ENCODE results near the gene SPACA7. TPM values are rescaled to one million over a fixed set of nuclear protein-coding genes. Genes with fewer than 3 reads are reported as not detected.

Gene SPACA7
- total RNA-seq, 1 donor from 2014 or later, result not detected

DNA sequence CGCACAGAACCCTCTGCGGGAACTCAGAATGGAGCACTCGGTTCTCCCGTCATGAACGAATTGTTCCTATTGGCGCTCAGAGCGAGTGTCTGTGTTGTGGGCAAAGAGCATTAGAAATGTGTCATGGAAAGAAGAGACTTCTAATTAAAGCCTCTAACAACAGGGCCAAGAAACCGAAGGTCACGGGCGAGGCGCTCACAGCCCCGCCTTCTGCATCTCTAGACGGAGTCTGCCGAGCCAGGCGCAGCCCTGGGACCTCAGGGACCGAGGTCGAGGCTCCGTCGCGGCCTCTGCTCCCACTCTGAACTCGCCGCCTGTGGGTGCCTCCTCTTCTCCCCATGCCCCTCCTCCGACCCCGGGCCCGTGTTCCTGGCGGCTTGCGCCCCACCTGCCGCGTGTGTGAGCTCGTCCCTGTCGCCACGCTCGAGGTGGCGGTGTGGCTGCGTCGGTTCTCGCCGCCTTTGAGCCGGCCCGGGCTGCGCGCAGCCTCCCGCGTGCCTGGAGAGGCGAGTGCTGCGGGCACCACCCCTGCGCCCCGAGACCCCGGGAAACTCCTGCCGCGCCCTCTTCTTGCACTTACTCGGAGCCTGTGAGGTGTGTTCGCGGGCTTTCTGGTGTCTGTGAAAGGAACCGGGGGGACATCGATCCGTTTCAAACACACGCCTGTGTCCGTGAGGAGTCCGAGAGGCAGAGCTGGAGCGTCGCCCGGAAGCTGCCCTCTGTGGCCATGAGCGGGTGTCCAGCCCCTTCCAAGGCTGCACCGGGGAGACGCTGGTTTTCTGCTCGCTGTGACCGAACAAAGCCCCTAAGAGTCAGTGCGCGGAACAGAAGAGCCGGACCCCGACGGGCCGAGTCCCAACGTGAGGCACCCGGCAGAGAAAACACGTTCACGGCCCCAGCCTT lies 45.4 kb upstream of the SPACA7 start:
- Mint-ChIP-seq H3K9me3 (ENCODE audit: unreplicated experiment) (peaks cover 3% of the 10 kb centered on the region), H3K36me3 (ENCODE audit: unreplicated experiment) (no peaks in the 10 kb centered on the region), H3K27ac (ENCODE audit: unreplicated experiment) (no peak overlapping the region), H3K4me3 (ENCODE audit: unreplicated experiment) (no peak overlapping the region), H3K27me3 (ENCODE audit: unreplicated experiment) (no peaks in the 10 kb centered on the region), H3K4me1 (ENCODE audit: unreplicated experiment) (no peaks in the 10 kb centered on the region)
- TF ChIP-seq, protein P1, sequence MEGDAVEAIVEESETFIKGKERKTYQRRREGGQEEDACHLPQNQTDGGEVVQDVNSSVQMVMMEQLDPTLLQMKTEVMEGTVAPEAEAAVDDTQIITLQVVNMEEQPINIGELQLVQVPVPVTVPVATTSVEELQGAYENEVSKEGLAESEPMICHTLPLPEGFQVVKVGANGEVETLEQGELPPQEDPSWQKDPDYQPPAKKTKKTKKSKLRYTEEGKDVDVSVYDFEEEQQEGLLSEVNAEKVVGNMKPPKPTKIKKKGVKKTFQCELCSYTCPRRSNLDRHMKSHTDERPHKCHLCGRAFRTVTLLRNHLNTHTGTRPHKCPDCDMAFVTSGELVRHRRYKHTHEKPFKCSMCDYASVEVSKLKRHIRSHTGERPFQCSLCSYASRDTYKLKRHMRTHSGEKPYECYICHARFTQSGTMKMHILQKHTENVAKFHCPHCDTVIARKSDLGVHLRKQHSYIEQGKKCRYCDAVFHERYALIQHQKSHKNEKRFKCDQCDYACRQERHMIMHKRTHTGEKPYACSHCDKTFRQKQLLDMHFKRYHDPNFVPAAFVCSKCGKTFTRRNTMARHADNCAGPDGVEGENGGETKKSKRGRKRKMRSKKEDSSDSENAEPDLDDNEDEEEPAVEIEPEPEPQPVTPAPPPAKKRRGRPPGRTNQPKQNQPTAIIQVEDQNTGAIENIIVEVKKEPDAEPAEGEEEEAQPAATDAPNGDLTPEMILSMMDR (IDR thresholded peaks at IDR 0.05), result no peak
- no peak for DNase-seq (ENCODE audit: extremely low spot score, unreplicated experiment)

- Mint-ChIP-seq H3K36me3 (ENCODE audit: unreplicated experiment) (no peaks in the 10 kb centered on the region), H3K4me1 (ENCODE audit: unreplicated experiment) (no peaks in the 10 kb centered on the region), H3K27me3 (ENCODE audit: unreplicated experiment) (no peaks in the 10 kb centered on the region), H3K9me3 (ENCODE audit: unreplicated experiment) (peaks cover 5% of the 10 kb centered on the region), H3K4me3 (ENCODE audit: unreplicated experiment) (no peak overlapping the region), H3K27ac (ENCODE audit: unreplicated experiment) (no peak overlapping the region)
- DNase-seq (ENCODE audit: extremely low spot score, unreplicated experiment), result no peak
- TF ChIP-seq, protein P1 (IDR thresholded peaks at IDR 0.05), result no peak
Observed at GRCh38 chr13:112331675-112332074, 44.5 kb upstream of the SPACA7 start.

DNA sequence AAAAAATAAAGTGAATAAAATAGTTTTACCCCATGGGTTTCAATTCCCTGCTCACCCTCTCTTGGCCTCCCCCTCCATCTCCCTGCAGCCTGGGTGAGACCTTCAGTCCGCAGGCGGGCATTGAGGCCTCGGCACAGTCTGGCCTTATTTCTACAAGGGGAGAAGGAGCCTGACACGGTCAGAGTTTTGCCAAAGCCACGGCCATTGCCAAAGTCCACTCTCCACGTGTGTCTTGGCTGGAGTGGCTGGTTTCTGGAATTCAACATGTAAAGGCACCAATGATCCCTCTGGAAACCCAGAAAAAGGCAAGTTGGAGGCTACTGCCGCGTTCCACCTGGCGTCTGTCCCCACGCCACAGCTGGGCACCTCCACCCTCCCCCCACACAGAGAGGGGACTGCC lies 43.4 kb upstream of the SPACA7 start:
- H3K9me3 Mint-ChIP-seq (ENCODE audit: unreplicated experiment), result peaks cover 15% of the 10 kb centered on the region
- no peak overlapping the region for H3K4me3 Mint-ChIP-seq (ENCODE audit: unreplicated experiment)
- H3K27me3 Mint-ChIP-seq (ENCODE audit: unreplicated experiment), result no peaks in the 10 kb centered on the region

DNA sequence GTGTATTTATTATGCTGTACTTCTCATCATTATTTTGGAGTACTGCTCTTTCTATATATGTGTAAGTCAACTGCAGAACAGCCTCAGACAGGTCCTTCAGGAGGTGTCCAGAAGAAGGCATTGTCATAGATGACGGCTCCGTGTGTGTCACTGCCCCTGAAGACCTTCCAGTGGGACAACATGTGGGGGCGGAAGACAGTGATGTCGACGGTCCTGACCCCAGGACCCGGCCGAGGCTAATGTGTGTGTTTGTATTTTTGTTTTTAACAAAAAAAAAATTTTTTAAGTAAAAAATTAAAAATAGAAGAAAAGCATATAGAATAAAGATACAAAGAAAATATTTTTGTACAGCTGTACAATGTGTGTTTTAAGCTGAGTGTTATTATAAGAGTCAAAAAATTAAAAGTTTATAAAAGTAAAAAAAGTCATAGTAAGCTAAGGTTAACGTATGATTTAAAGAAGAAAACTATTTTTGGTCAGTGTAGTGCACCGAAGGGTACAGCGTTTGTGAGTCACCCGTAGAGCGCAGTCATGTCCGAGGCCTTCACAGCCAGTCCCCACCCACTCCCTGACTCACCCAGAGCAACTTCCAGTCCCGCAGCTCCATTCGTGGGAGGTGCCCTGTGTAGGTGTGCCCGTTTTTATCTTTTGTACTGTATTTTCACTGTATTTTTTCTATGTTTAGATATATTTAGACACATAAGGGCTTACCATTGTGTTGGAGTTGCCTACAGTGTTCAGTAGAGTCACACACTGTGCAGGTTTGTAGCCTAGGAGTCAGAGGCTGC lies 42.2 kb upstream of the SPACA7 start:
- Mint-ChIP-seq H3K27me3 (ENCODE audit: unreplicated experiment) (no peaks in the 10 kb centered on the region), H3K27ac (ENCODE audit: unreplicated experiment) (no peak overlapping the region), H3K36me3 (ENCODE audit: unreplicated experiment) (no peaks in the 10 kb centered on the region), H3K4me1 (ENCODE audit: unreplicated experiment) (no peaks in the 10 kb centered on the region), H3K4me3 (ENCODE audit: unreplicated experiment) (no peak overlapping the region), H3K9me3 (ENCODE audit: unreplicated experiment) (peaks cover 17% of the 10 kb centered on the region)
- TF ChIP-seq, protein P1 (IDR thresholded peaks at IDR 0.05), result no peak
- no peak for DNase-seq (ENCODE audit: extremely low spot score, unreplicated experiment)

More for the DNA sequence above, 43.4 kb upstream of the SPACA7 start:
- TF ChIP-seq, protein P1 (IDR thresholded peaks at IDR 0.05), result no peak
- no peaks in the 10 kb centered on the region for H3K36me3 Mint-ChIP-seq (ENCODE audit: unreplicated experiment)
- DNase-seq (ENCODE audit: extremely low spot score, unreplicated experiment), result no peak
- H3K4me1 Mint-ChIP-seq (ENCODE audit: unreplicated experiment), result no peaks in the 10 kb centered on the region
- no peak overlapping the region for H3K27ac Mint-ChIP-seq (ENCODE audit: unreplicated experiment)

- no peaks in the 10 kb centered on the region for H3K27me3 Mint-ChIP-seq (ENCODE audit: unreplicated experiment)
- DNase-seq (ENCODE audit: extremely low spot score, unreplicated experiment), result no peak
- no peak overlapping the region for H3K4me3 Mint-ChIP-seq (ENCODE audit: unreplicated experiment)
- peaks cover 22% of the 10 kb centered on the region for H3K9me3 Mint-ChIP-seq (ENCODE audit: unreplicated experiment)
- H3K36me3 Mint-ChIP-seq (ENCODE audit: unreplicated experiment), result no peaks in the 10 kb centered on the region
- TF ChIP-seq, protein P1 (IDR thresholded peaks at IDR 0.05), result no peak
- H3K4me1 Mint-ChIP-seq (ENCODE audit: unreplicated experiment), result no peaks in the 10 kb centered on the region
- no peak overlapping the region for H3K27ac Mint-ChIP-seq (ENCODE audit: unreplicated experiment)
Observed at GRCh38 chr13:112335135-112335534, 41.0 kb upstream of the SPACA7 start.
